LNCAP (cell line): ENCODE results near the gene OR1F1.

Source experiments
- TF ChIP-seq, protein P1 (sequence below): fragments of 450-650 bp; IDR thresholded peaks from 2 replicates; pipeline ENCODE4 v1.5.1; 2017; ENCODE audit warnings: mild to moderate bottlenecking

OR1F1 gene

DNA sequence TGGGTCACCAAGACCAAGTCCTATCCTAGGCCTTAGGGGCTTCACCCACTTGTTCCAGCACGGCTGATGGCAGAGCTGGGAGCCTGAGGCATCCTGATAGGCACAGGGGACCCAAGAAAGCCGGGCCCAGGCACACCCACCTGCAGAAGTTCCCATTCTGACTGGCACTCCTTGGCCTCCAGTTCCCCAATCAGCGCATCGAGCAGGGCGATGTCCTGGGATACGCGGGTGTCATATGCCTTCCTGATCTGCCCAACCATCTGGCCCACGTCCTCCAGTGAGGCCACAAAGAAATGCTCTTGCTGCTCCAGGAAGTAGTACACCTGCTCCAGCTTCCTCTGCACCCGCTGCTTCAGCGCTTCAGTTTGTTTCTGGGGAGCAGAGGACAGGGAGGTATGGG lies 58.9 kb downstream of the OR1F1 start:
- TF ChIP-seq, protein P1, sequence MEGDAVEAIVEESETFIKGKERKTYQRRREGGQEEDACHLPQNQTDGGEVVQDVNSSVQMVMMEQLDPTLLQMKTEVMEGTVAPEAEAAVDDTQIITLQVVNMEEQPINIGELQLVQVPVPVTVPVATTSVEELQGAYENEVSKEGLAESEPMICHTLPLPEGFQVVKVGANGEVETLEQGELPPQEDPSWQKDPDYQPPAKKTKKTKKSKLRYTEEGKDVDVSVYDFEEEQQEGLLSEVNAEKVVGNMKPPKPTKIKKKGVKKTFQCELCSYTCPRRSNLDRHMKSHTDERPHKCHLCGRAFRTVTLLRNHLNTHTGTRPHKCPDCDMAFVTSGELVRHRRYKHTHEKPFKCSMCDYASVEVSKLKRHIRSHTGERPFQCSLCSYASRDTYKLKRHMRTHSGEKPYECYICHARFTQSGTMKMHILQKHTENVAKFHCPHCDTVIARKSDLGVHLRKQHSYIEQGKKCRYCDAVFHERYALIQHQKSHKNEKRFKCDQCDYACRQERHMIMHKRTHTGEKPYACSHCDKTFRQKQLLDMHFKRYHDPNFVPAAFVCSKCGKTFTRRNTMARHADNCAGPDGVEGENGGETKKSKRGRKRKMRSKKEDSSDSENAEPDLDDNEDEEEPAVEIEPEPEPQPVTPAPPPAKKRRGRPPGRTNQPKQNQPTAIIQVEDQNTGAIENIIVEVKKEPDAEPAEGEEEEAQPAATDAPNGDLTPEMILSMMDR = no peak

DNA sequence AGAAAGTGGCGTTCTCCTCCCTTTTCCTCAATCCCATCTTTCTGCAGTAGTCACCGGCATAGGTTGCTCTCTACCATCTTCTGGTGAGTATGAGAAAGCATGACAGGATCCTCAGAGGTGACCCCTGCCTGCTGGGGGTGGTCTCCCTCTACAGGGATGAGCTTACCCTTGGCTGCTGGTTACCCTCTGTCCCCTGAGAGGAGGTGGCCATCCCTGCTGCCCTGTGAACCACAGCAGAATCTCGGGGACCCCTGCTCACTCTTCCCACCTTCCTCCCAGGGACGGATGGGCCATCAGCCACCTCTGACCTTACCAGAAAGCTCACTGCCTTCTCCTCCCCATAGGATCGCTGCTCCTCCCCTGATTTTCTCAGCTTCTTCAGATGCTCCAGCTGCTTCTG lies 60.6 kb downstream of the OR1F1 start:
- TF ChIP-seq, protein P1 = no peak

DNA sequence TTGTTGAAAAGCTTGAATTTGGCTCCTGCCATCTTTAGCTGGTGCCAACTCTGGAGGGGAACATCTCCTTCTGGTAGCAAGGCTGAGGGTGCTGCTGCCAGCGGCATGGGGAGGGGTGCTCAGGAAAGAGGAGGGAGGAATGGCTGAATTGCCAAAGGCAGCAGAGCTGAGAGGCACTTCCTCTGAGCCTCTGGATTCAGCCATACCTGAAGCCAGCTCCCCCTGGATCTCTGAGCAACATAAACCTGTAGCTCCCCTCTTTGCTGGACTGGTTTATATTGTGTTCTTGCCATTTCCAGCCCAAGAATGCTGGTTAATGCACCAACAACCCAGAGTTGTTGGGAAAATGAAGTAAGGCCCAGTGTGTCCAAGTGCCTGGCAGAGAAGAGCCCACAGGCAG lies 61.0 kb downstream of the OR1F1 start:
- TF ChIP-seq, protein P1 = no peak

DNA sequence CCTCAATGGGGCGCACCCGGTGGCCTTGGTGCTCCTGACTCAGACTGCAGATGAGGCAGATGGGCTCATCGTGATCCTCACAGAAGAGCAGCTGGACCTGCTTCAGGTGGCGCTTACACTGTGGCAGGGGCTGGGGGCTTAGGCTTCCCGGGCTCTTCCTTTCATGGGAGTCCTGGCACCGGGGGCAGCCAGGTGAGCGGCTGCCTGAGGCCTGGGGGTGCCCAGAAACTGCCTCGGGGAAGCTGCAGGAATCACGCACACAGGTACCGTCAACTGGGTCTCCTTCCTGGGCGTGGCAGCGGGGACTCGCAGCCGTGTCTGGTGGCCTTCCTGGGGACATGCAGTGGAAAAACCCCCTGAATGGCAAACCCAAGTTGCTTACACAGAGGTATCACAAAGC lies 61.4 kb downstream of the OR1F1 start:
- TF ChIP-seq, protein P1 = no peak

DNA sequence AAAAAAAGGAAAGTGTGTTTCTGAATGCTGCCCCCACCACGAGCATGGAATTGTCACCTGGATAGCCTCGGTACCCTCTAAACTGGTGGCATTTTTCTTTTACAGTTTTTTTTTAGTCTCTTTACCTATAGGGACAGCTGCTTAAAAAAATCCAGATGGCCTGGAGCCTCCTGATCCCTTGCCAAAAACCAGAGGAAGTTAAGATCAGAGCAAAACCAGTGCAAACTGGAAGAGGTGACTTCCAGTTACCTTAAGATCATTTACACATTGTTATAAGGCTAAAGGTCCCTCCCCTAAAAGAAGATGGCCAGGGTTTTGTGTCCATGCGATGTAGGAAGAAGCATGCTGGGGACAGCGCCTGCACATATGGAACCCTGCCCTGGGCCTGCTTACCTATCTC lies 65.0 kb downstream of the OR1F1 start:
- TF ChIP-seq, protein P1 = no peak

DNA sequence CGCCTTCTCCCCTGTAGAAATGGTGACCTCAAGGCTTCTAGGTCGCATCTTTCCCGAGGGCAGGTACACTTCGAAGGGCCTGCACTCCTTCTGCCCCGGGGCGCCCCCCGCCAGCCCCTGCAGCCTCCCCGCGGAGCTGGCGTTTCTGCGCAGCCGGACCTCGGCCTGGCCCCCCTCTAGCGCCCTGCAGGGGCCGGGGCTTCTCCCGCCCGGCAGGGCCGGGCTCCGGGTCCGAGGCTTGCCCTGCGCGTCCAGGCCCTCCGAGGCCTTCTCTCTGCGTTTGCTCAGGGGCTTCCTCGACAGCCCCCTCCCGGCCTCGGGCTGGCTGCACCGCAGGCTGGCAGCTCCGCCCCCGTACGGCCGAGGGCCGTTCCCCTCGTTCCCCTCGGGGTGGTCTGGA lies 66.3 kb downstream of the OR1F1 start:
- TF ChIP-seq, protein P1 = no peak
